Measurements from ENCODE around the gene PYDC1. TPM values are rescaled to one million over a fixed set of nuclear protein-coding genes. Genes with fewer than 3 reads are reported as not detected.
A peak's percentile ranks its signal among the peaks of the same experiment; 100 is the strongest.

The PYDC1 gene
- total and polyA plus RNA-seq, 2 experiments from 2014 or later: 1.8 TPM; not detected in 1

DNA sequence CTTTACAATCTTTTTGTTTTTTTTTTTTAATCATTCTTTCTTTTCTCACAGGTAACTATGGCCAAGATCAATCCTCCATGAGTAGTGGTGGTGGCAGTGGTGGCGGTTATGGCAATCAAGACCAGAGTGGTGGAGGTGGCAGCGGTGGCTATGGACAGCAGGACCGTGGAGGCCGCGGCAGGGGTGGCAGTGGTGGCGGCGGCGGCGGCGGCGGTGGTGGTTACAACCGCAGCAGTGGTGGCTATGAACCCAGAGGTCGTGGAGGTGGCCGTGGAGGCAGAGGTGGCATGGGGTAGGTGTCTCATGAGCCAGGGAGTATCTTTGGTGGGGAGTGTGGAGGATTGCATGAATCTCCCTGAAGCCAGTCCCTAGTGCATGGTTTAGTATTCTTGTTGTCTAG is 32.0 kb downstream of the PYDC1 start (continued):
- TF ChIP-seq, protein P1, sequence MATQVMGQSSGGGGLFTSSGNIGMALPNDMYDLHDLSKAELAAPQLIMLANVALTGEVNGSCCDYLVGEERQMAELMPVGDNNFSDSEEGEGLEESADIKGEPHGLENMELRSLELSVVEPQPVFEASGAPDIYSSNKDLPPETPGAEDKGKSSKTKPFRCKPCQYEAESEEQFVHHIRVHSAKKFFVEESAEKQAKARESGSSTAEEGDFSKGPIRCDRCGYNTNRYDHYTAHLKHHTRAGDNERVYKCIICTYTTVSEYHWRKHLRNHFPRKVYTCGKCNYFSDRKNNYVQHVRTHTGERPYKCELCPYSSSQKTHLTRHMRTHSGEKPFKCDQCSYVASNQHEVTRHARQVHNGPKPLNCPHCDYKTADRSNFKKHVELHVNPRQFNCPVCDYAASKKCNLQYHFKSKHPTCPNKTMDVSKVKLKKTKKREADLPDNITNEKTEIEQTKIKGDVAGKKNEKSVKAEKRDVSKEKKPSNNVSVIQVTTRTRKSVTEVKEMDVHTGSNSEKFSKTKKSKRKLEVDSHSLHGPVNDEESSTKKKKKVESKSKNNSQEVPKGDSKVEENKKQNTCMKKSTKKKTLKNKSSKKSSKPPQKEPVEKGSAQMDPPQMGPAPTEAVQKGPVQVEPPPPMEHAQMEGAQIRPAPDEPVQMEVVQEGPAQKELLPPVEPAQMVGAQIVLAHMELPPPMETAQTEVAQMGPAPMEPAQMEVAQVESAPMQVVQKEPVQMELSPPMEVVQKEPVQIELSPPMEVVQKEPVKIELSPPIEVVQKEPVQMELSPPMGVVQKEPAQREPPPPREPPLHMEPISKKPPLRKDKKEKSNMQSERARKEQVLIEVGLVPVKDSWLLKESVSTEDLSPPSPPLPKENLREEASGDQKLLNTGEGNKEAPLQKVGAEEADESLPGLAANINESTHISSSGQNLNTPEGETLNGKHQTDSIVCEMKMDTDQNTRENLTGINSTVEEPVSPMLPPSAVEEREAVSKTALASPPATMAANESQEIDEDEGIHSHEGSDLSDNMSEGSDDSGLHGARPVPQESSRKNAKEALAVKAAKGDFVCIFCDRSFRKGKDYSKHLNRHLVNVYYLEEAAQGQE (IDR thresholded peaks at IDR 0.05; ENCODE audit: unreplicated experiment): no peak
- TF ChIP-seq EZH2 (IDR thresholded peaks at IDR 0.05; ENCODE audit: low read depth, unreplicated experiment) (no peak), EZH2phosphoT487 (IDR thresholded peaks at IDR 0.05; ENCODE audit: unreplicated experiment) (no peak), NANOG (IDR thresholded peaks at IDR 0.05; ENCODE audit: borderline replicate concordance) (no peak)

DNA sequence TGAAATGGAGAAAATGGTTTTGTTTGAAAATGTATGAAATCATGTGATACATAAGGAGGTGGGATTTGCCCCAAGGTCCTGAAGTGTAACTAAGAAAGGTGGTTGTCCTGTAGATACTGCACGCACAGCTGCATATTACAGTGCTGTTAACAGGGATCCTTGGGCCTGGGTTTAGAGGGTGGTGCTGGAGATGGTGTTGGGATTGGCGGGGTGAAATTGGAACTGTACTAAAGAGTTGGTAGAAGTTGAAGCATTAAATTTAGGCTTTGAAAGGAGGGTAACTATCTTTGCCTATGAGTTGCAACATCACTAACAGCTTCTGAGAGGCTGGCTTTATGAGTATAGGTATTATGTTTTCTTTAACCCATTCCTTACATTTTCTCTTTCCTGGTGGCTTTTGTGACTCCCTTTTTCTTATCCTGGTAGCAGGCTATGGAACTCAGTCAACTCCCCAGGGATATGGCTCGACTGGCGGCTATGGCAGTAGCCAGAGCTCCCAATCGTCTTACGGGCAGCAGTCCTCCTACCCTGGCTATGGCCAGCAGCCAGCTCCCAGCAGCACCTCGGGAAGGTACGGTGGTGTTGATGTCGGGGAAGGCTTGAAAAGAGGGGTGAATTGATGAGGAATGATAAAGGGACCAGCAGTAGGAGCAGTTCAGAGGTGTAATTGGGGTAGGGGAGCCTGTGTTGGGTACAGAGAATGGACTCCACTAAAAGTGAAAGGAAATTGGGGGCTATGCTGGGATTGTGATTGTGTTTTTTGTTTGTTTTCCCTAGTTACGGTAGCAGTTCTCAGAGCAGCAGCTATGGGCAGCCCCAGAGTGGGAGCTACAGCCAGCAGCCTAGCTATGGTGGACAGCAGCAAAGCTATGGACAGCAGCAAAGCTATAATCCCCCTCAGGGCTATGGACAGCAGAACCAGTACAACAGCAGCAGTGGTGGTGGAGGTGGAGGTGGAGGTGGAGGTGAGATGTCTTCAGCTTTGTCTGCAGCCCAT is 33.2 kb downstream of the PYDC1 start:
- Histone ChIP-seq H3K4me1 (ENCODE audit: insufficient read depth) (peaks cover 20% of the 10 kb centered on the region), H2AFZ (no peak overlapping the region), H3K36me3 (ENCODE audit: insufficient read depth) (peaks cover 70% of the 10 kb centered on the region), H4K20me1 (replicated peaks; ENCODE audit: insufficient read depth) (peaks cover 68% of the 10 kb centered on the region), H3K79me2 (replicated peaks; ENCODE audit: insufficient read depth) (peaks cover 88% of the 10 kb centered on the region), H3K9me2 (ENCODE audit: insufficient read depth) (no peaks in the 10 kb centered on the region), H3K4me2 (peak overlapping the region; percentile 100), H3F3A (replicated peaks; ENCODE audit: low read depth) (peaks cover 47% of the 10 kb centered on the region), H3K4me3 (peak overlapping the region; percentile 100), H3K27ac (ENCODE audit: low read depth) (no peak overlapping the region), H3K27me3 (ENCODE audit: insufficient read depth) (no peaks in the 10 kb centered on the region)
- H3K27me3 Mint-ChIP-seq (ENCODE audit: insufficient read depth, low read depth, poor library complexity): peaks cover 26% of the 10 kb centered on the region
- DNase-seq (ENCODE audit: low spot score): no peak
- H3K27ac Mint-ChIP-seq: peak overlapping the region; percentile 74
- peaks cover 45% of the 10 kb centered on the region for H3K4me1 Mint-ChIP-seq
- TF ChIP-seq, protein P2, sequence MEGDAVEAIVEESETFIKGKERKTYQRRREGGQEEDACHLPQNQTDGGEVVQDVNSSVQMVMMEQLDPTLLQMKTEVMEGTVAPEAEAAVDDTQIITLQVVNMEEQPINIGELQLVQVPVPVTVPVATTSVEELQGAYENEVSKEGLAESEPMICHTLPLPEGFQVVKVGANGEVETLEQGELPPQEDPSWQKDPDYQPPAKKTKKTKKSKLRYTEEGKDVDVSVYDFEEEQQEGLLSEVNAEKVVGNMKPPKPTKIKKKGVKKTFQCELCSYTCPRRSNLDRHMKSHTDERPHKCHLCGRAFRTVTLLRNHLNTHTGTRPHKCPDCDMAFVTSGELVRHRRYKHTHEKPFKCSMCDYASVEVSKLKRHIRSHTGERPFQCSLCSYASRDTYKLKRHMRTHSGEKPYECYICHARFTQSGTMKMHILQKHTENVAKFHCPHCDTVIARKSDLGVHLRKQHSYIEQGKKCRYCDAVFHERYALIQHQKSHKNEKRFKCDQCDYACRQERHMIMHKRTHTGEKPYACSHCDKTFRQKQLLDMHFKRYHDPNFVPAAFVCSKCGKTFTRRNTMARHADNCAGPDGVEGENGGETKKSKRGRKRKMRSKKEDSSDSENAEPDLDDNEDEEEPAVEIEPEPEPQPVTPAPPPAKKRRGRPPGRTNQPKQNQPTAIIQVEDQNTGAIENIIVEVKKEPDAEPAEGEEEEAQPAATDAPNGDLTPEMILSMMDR (conservative IDR thresholded peaks at IDR 0.05; ENCODE audit: low read depth in 2 of 2): no peak
- TF ChIP-seq, protein P3, sequence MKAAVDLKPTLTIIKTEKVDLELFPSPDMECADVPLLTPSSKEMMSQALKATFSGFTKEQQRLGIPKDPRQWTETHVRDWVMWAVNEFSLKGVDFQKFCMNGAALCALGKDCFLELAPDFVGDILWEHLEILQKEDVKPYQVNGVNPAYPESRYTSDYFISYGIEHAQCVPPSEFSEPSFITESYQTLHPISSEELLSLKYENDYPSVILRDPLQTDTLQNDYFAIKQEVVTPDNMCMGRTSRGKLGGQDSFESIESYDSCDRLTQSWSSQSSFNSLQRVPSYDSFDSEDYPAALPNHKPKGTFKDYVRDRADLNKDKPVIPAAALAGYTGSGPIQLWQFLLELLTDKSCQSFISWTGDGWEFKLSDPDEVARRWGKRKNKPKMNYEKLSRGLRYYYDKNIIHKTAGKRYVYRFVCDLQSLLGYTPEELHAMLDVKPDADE (IDR thresholded peaks at IDR 0.05): no peak
- TF ChIP-seq EZH2phosphoT487 (IDR thresholded peaks at IDR 0.05; ENCODE audit: unreplicated experiment) (no peak), EZH2 (IDR thresholded peaks at IDR 0.05; ENCODE audit: low read depth, unreplicated experiment) (no peak)
- no peak for ATAC-seq
- peaks cover 7% of the 10 kb centered on the region for H3K9me3 Mint-ChIP-seq
- peak overlapping the region; percentile 96 for H3K4me3 Mint-ChIP-seq
- peaks cover 84% of the 10 kb centered on the region for H3K36me3 Mint-ChIP-seq (ENCODE audit: low read depth)
